ENCODE results near the gene TLR1.

DNA sequence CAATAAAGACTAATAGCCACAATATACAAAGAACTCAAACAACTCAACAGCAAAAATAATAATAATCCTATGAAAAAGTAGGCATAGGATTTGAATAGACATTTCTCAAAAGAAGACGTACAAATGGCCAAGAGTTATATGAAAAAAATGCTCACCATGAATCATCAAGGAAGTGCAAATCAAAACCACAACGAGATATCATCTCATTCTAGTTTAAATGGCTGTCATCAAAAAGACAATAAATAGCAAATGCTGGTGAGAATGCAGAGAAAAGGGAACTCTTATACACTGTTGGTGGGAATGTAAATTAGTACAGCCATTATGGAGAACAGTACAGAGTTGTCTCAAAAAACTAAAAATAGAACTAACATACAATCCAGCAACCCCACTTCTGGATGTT, 33.3 kb upstream of the TLR1 start:
- TF ChIP-seq, protein P1, sequence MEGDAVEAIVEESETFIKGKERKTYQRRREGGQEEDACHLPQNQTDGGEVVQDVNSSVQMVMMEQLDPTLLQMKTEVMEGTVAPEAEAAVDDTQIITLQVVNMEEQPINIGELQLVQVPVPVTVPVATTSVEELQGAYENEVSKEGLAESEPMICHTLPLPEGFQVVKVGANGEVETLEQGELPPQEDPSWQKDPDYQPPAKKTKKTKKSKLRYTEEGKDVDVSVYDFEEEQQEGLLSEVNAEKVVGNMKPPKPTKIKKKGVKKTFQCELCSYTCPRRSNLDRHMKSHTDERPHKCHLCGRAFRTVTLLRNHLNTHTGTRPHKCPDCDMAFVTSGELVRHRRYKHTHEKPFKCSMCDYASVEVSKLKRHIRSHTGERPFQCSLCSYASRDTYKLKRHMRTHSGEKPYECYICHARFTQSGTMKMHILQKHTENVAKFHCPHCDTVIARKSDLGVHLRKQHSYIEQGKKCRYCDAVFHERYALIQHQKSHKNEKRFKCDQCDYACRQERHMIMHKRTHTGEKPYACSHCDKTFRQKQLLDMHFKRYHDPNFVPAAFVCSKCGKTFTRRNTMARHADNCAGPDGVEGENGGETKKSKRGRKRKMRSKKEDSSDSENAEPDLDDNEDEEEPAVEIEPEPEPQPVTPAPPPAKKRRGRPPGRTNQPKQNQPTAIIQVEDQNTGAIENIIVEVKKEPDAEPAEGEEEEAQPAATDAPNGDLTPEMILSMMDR (IDR thresholded peaks at IDR 0.05) = no peak
- TF ChIP-seq POLR2A (IDR thresholded peaks at IDR 0.05) = no peak

Measured in esophagus squamous epithelium (tissue), 4 donors.